GM23338 (cell line): ENCODE measurements around the gene VDR. TPM values are rescaled to one million over a fixed set of nuclear protein-coding genes. Genes with fewer than 3 reads are reported as not detected.

Source experiments
- ATAC-seq: fragments of 200-7000 bp; cut with Tn5 transposase; 3 replicates; pipeline ENCODE4 v1.9.1; 2020
- DNase-seq: peaks from one replicate; pipeline ENCODE4 v3.0.0-alpha.2; 2015; ENCODE audit warnings: low spot score
- H2AFZ ChIP-seq: fragments of 200-600 bp; sonication (generic); 2 replicates; pipeline ENCODE4 v1.8.0; 2016; ENCODE audit warnings: antibody characterized with exemption, mild to moderate bottlenecking, moderate library complexity
- H3F3A ChIP-seq: fragments of 200-600 bp; sonication (generic); replicated peaks from 2 replicates; pipeline ENCODE4 v1.8.0; 2017; ENCODE audit warnings: antibody characterized with exemption, mixed run types, low read depth
- H3K27ac ChIP-seq: fragments of 200-600 bp; sonication (generic); 2 replicates; pipeline ENCODE4 v1.6.1; 2016; ENCODE audit warnings: low read depth
- H3K27me3 ChIP-seq: fragments of 200-600 bp; sonication (generic); 2 replicates; pipeline ENCODE4 v1.8.0; 2016; ENCODE audit warnings: mild to moderate bottlenecking, mixed run types, moderate library complexity; ENCODE audit not compliant: insufficient read depth
- H3K36me3 ChIP-seq: fragments of 200-600 bp; sonication (generic); 2 replicates; pipeline ENCODE4 v1.8.0; 2016; ENCODE audit warnings: mild to moderate bottlenecking; ENCODE audit not compliant: insufficient read depth
- H3K4me1 ChIP-seq: fragments of 200-600 bp; sonication (generic); 2 replicates; pipeline ENCODE4 v1.8.0; 2016; ENCODE audit warnings: mild to moderate bottlenecking, moderate library complexity; ENCODE audit not compliant: insufficient read depth
- H3K4me2 ChIP-seq: fragments of 200-600 bp; sonication (generic); 2 replicates; pipeline ENCODE4 v1.7.1; 2017; ENCODE audit warnings: mixed run types
- H3K4me3 ChIP-seq: fragments of 200-600 bp; sonication (generic); 2 replicates; pipeline ENCODE4 v1.6.1; 2016; ENCODE audit warnings: mixed run types
- H3K79me2 ChIP-seq: fragments of 200-600 bp; sonication (generic); replicated peaks from 2 replicates; pipeline ENCODE4 v1.8.0; 2017; ENCODE audit warnings: mild to moderate bottlenecking; ENCODE audit not compliant: insufficient read depth
- H3K9me2 ChIP-seq: fragments of 200-600 bp; sonication (generic); 2 replicates; pipeline ENCODE4 v1.8.0; 2017; ENCODE audit not compliant: insufficient read depth
- H4K20me1 ChIP-seq: fragments of 200-600 bp; sonication (generic); replicated peaks from 2 replicates; pipeline ENCODE4 v1.8.0; 2017; ENCODE audit warnings: mild to moderate bottlenecking; ENCODE audit not compliant: insufficient read depth
- H3K27ac Mint-ChIP-seq: 2 replicates; pipeline ENCODE4 v1.8.0; 2020; ENCODE audit warnings: inconsistent platforms, mild to moderate bottlenecking, moderate library complexity, mixed read lengths
- H3K27me3 Mint-ChIP-seq: 3 replicates; pipeline ENCODE4 v1.8.0; 2022; ENCODE audit warnings: low read depth, mild to moderate bottlenecking, moderate library complexity, mixed read lengths, inconsistent platforms; ENCODE audit not compliant: insufficient read depth, poor library complexity
- H3K36me3 Mint-ChIP-seq: 3 replicates; pipeline ENCODE4 v1.8.0; 2021; ENCODE audit warnings: low read depth, mild to moderate bottlenecking, inconsistent platforms, moderate library complexity, mixed read lengths
- H3K4me1 Mint-ChIP-seq: 3 replicates; pipeline ENCODE4 v1.8.0; 2020; ENCODE audit warnings: mild to moderate bottlenecking, inconsistent platforms, mixed read lengths
- H3K4me3 Mint-ChIP-seq: 3 replicates; pipeline ENCODE4 v1.8.0; 2021; ENCODE audit warnings: moderate library complexity, mild to moderate bottlenecking, inconsistent platforms, mixed read lengths
- H3K9me3 Mint-ChIP-seq: 3 replicates; pipeline ENCODE4 v1.8.0; 2020; ENCODE audit warnings: moderate library complexity, mild to moderate bottlenecking, inconsistent platforms, mixed read lengths
- CREB1 ChIP-seq: fragments of 250-450 bp; sonication (Bioruptor Pico); IDR thresholded peaks from 2 replicates; pipeline ENCODE4 v1.5.0; 2020; ENCODE audit warnings: low read depth, mild to moderate bottlenecking, moderate library complexity
- CTCF ChIP-seq, 2 experiments: fragments of 200-600 bp in 1 of 2; sonication (generic) in 1 of 2; conservative IDR thresholded peaks; 2 replicates each; pipeline versions ENCODE4 v1.5.1 to v1.6.1; 2016 to 2017; ENCODE audit warnings: antibody characterized with exemption in 2 of 2, low read depth in 2 of 2, mild to moderate bottlenecking in 2 of 2, moderate library complexity in 1 of 2
- ETS1 ChIP-seq: IDR thresholded peaks from 2 replicates; pipeline ENCODE4 v1.6.1; 2016; ENCODE audit warnings: antibody characterized with exemption
- EZH2 ChIP-seq: fragments of 200-600 bp; sonication (generic); IDR thresholded peaks from one replicate; pipeline ENCODE4 v1.8.0; 2017; ENCODE audit warnings: antibody characterized with exemption, mild to moderate bottlenecking, low read depth; ENCODE audit not compliant: unreplicated experiment
- JUNB ChIP-seq: IDR thresholded peaks from one replicate; pipeline ENCODE4 v1.6.1; 2016; ENCODE audit warnings: antibody characterized with exemption; ENCODE audit not compliant: unreplicated experiment
- NANOG ChIP-seq: IDR thresholded peaks from 2 replicates; pipeline ENCODE4 v1.6.1; 2016; ENCODE audit warnings: antibody characterized with exemption, borderline replicate concordance
- POLR2AphosphoS5 ChIP-seq: IDR thresholded peaks from 2 replicates; pipeline ENCODE4 v1.6.1; 2016; ENCODE audit warnings: antibody characterized with exemption, low read depth
- REST ChIP-seq: IDR thresholded peaks from one replicate; pipeline ENCODE4 v1.6.1; 2018; ENCODE audit warnings: antibody characterized with exemption; ENCODE audit not compliant: unreplicated experiment
- STAT1 ChIP-seq: IDR thresholded peaks from one replicate; pipeline ENCODE4 v1.6.1; 2016; ENCODE audit warnings: antibody characterized with exemption; ENCODE audit not compliant: unreplicated experiment
- ZNF114 ChIP-seq: fragments of 250-450 bp; sonication (Bioruptor Pico); IDR thresholded peaks from 2 replicates; pipeline ENCODE4 v1.5.0; 2020; ENCODE audit warnings: mild to moderate bottlenecking, moderate library complexity
- ZNF331 ChIP-seq: fragments of 250-450 bp; sonication (Bioruptor Pico); IDR thresholded peaks from 2 replicates; pipeline ENCODE4 v1.5.0; 2020; ENCODE audit warnings: low read depth, mild to moderate bottlenecking, moderate library complexity
- polyA plus RNA-seq: library from polyadenylated mRNA; unstranded; fragments of >200 nt; fragmentation: Nextera tagmentation; extraction: Ambion mirVana; gene quantifications from 2 replicates; pipeline ENCODE4 v1.2.1, GENCODE V29; 2016
- total RNA-seq: library from RNA; depleted of rRNA; stranded (reverse); fragments of >200 nt; shearing (Covaris generic); gene quantifications from 2 replicates; pipeline ENCODE4 v1.2.3, GENCODE V29; 2014

VDR gene
- total and polyA plus RNA-seq, 2 experiments from 2014 or later: 0.37 to 1.4 TPM

GRCh38 chr12:47808050-47808449 lies 96.7 kb downstream of the VDR start (continued):
- no peak for TF ChIP-seq REST
- TF ChIP-seq CREB1 (CRISPR knock-in tag): no peak
- no peak for TF ChIP-seq ETS1
- TF ChIP-seq STAT1: no peak

- Histone ChIP-seq H3K79me2 (peaks cover 98% of the 10 kb centered on the region), H3K9me2 (no peaks in the 10 kb centered on the region), H4K20me1 (peaks cover 32% of the 10 kb centered on the region), H3F3A (peaks cover 7% of the 10 kb centered on the region), H2AFZ (no peak overlapping the region), H3K4me1 (peaks cover 55% of the 10 kb centered on the region), H3K27ac (0 out of 2 replicates have a peak overlapping the region, but pooled peaks have one; percentile 32), H3K36me3 (no peaks in the 10 kb centered on the region; the same call in 1 of the 2 replicates), H3K4me2 (peak overlapping the region; percentile 49; the same call in 1 of the 2 replicates), H3K27me3 (no peaks in the 10 kb centered on the region), H3K4me3 (no peak overlapping the region)
- no peak for ATAC-seq
- Mint-ChIP-seq H3K27ac (peak overlapping the region; percentile 29), H3K4me3 (no peak overlapping the region), H3K36me3 (peaks cover 18% of the 10 kb centered on the region), H3K4me1 (peaks cover 84% of the 10 kb centered on the region), H3K9me3 (no peaks in the 10 kb centered on the region; the same call in 2 of the 3 replicates), H3K27me3 (peaks cover 12% of the 10 kb centered on the region)
- DNase-seq: no peak
- TF ChIP-seq EZH2 (no peak), CTCF (conservative IDR thresholded peaks at IDR 0.05; ENCODE audit: low read depth in 2 of 2) (no peak), POLR2AphosphoS5 (no peak), JUNB (no peak), ZNF331 (CRISPR knock-in tag) (no peak), NANOG (no peak), ZNF114 (CRISPR knock-in tag) (no peak)
These were observed 97.5 kb downstream of the VDR start for GRCh38 chr12:47807338-47807737.
